ENCODE measurements around the gene SPATA20. TPM values are rescaled to one million over a fixed set of nuclear protein-coding genes. Genes with fewer than 3 reads are reported as not detected.

Gene SPATA20
- total and polyA plus RNA-seq, 2 donors from 2014 or later = 52.7 to 60.4 TPM

GRCh38 chr17:50529849-50530248 is 17.1 kb upstream of the SPATA20 start:
- intact Hi-C loops (cut with DNase I) = no loop called here
- no peak overlapping the region for H3K9ac ChIP-seq (ENCODE audit: low read length in 3 of 3)
- no peaks in the 10 kb centered on the region for H3K9me3 ChIP-seq (ENCODE audit: control insufficient read depth in 2 of 3, insufficient read depth in 1 of 3, low read length in 3 of 3)
- no peaks in the 10 kb centered on the region for H3K36me3 ChIP-seq (ENCODE audit: control insufficient read depth in 2 of 3, insufficient read depth in 3 of 3, low read length in 3 of 3)
- no peak for FAIRE-seq
- no peak for TF ChIP-seq CTCF (IDR thresholded peaks at IDR 0.05; ENCODE audit: borderline replicate concordance, extremely low read depth, insufficient read depth)
- H3K4me1 ChIP-seq (ENCODE audit: control insufficient read depth in 2 of 3, insufficient read depth in 2 of 3, low read depth in 1 of 3, low read length in 3 of 3) = peaks cover 0 to 18% (median 9%) of the 10 kb centered on the region in 3 donors
- DNase-seq = no peak
- no peaks in the 10 kb centered on the region for H3K27me3 ChIP-seq (ENCODE audit: control insufficient read depth, insufficient read depth, low read length)
- no peak overlapping the region for H3K27ac ChIP-seq (ENCODE audit: low read depth in 2 of 2, low read length in 2 of 2)
- no peak overlapping the region for H3K4me3 ChIP-seq (ENCODE audit: low read length in 3 of 3)

DNA sequence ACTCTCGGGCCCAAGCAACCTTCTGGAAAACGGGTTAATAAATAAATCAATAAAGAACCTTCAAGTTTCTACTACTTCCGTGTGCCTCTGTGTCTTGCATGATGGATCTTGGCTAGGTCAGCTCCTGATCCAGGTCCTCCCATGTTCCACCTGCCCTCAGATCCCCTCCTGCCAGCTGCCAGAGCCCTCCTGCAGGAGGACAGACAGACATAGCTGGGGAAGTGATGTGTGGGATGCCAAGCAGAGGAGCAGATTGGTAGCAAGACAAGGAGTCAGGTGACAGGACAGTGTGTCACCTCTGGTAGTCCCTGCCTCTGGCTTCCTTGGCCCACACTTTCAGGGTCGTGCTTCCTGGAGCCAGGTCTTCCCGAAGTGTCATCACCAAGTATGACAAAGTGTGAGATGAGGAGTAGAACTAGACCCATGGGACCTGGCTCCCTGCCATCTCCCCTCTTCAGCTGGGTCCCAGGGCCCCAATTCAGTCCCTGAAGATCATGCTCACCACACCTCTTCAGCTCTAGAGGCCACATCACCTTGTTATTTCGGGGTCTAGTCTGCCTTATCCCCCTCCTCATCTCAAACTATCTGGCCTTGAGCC is 15.4 kb upstream of the SPATA20 start:
- TF ChIP-seq CTCF (IDR thresholded peaks at IDR 0.05; ENCODE audit: borderline replicate concordance, extremely low read depth, insufficient read depth) = no peak
- no peaks in the 10 kb centered on the region for H3K9me3 ChIP-seq (ENCODE audit: control insufficient read depth in 2 of 3, insufficient read depth in 1 of 3, low read length in 3 of 3)
- no peaks in the 10 kb centered on the region for H3K36me3 ChIP-seq (ENCODE audit: control insufficient read depth in 2 of 3, insufficient read depth in 3 of 3, low read length in 3 of 3)
- DNase-seq (peak in 1 of 5 donors; percentile 62), FAIRE-seq (no peak)
- H3K9ac ChIP-seq (ENCODE audit: low read length in 3 of 3) = peak overlapping the region in 1 of 3 donors; percentile 91
- no peak overlapping the region for H3K4me3 ChIP-seq (ENCODE audit: low read length in 3 of 3)
- H3K4me1 ChIP-seq (ENCODE audit: control insufficient read depth in 2 of 3, insufficient read depth in 2 of 3, low read depth in 1 of 3, low read length in 3 of 3) = peaks cover 0 to 28% (median 9%) of the 10 kb centered on the region in 3 donors
- intact Hi-C loops (cut with DNase I) = no loop called here
- H3K27ac ChIP-seq (ENCODE audit: low read depth in 2 of 2, low read length in 2 of 2) = peak overlapping the region; percentile 23 to 91
- no peaks in the 10 kb centered on the region for H3K27me3 ChIP-seq (ENCODE audit: control insufficient read depth, insufficient read depth, low read length)

DNA sequence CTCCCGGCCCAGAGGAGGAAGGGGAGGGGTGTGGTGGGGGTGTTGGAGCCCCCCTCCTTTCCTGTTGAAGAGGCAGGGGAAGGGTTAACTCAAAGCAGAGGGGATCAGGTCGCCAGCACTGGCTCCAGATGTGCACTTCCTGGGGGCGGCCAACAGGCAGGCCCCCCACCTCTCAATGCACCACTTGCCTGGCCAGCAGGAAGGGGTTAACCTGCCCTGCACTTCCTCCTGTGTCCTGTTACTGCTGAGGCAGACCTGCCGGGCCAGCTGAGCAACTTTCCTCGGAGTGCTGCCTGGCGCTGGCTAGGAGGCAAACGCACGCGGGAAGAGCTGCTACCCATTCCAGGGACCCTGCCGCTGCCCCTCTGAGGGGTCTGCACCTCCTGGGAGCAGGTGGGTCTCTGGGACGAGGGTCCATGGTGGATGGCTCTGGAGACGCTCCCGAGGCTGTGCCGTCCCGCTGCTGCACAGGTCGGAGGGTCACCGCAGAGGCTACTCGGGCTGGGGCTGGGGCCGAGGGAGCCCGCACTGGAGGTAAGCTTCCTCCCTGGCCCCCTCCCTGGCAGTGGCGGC is 14.4 kb upstream of the SPATA20 start, which contains the start of gene EPN3:
Gene EPN3, plus strand, starts transcription at position 284 of the 573 bp plus-strand sequence. CDS start 3,822 bp downstream, outside the sequence.
- peak within 1 kb of the TSS; percentile 89 to 91 for H3K27ac ChIP-seq (ENCODE audit: low read depth in 2 of 2, low read length in 2 of 2)
- TF ChIP-seq CTCF (IDR thresholded peaks at IDR 0.05; ENCODE audit: borderline replicate concordance, extremely low read depth, insufficient read depth) = no peak
- H3K9ac ChIP-seq (ENCODE audit: low read length in 3 of 3) = peak within 1 kb of the TSS; percentile 15 to 91 (median 65)
- FAIRE-seq (no peak), DNase-seq (peak; percentile 74 to 82 (median 80))
- intact Hi-C loops (cut with DNase I) = no loop called here
- H3K4me1 ChIP-seq (ENCODE audit: control insufficient read depth in 2 of 3, insufficient read depth in 2 of 3, low read depth in 1 of 3, low read length in 3 of 3) = peaks cover 0 to 28% (median 9%) of the 10 kb centered on the region in 3 donors
- H3K4me3 ChIP-seq (ENCODE audit: low read length in 3 of 3) = peak within 1 kb of the TSS; percentile 56 to 69 (median 65)
- H3K9me3 ChIP-seq (ENCODE audit: control insufficient read depth in 2 of 3, insufficient read depth in 1 of 3, low read length in 3 of 3) = no peaks in the 10 kb centered on the region
- H3K27me3 ChIP-seq (ENCODE audit: control insufficient read depth, insufficient read depth, low read length) = no peaks in the 10 kb centered on the region
- H3K36me3 ChIP-seq (ENCODE audit: control insufficient read depth in 2 of 3, insufficient read depth in 3 of 3, low read length in 3 of 3) = no peaks in the 10 kb centered on the region
